Brain microvascular endothelial cell (primary cell): Measurements from ENCODE around the gene APLP2.

Experiments used
- DNase-seq: peaks from one replicate; pipeline ENCODE4 v3.0.0-alpha.2; 2020
- H3K27ac ChIP-seq: fragments of 250-450 bp; sonication (Bioruptor Pico); 2 replicates; pipeline ENCODE4 v1.5.1; 2020; ENCODE audit warnings: mild to moderate bottlenecking, moderate library complexity
- H3K27me3 ChIP-seq: fragments of 250-450 bp; sonication (Bioruptor Pico); replicated peaks from 2 replicates; pipeline ENCODE4 v1.5.1; 2020; ENCODE audit warnings: mild to moderate bottlenecking
- H3K36me3 ChIP-seq: fragments of 250-450 bp; sonication (Bioruptor Pico); replicated peaks from 2 replicates; pipeline ENCODE4 v1.5.1; 2020; ENCODE audit warnings: mild to moderate bottlenecking
- H3K4me3 ChIP-seq: 2 replicates; pipeline ENCODE4 v1.5.1; 2011; ENCODE audit warnings: low read depth, mild to moderate bottlenecking, control low read depth, low read length, moderate library complexity
- CTCF ChIP-seq: IDR thresholded peaks from 2 replicates; pipeline ENCODE4 v1.5.1; 2011; ENCODE audit warnings: low read depth, mild to moderate bottlenecking, moderate library complexity, low read length, control low read depth, inconsistent platforms; ENCODE audit errors: missing control alignments
- in situ Hi-C: cut with HindIII; loops from 2 replicates; pipeline ENCODE4 v1.10.0; 2017; ENCODE audit warnings: low sequenced_read_pairs, low pct_ligation_motif_present

APLP2 gene

DNA sequence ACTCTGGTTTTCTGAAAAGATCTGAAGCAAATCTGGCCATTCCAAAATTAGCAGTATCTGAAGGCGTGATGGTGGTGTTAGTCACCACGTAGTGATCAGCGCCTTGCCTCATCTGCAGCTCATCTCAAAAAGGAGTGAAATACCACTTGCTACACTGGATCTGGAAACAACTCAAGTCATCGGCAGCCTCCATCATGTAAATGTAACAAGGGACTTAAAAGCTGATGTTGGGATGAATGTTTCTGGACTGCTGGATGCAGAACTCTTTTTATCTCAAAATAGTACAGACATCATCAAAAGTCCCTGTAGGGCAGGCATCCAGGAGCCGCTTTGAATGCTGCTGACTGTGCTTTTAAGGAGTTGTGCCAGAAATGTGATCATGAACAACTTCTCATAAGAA lies 14.1 kb upstream of the APLP2 start:
- in situ Hi-C loops, result no loop called here
- Histone ChIP-seq H3K27ac (no peak overlapping the region), H3K36me3 (no peaks in the 10 kb centered on the region), H3K27me3 (no peaks in the 10 kb centered on the region), H3K4me3 (no peak overlapping the region)
- DNase-seq, result no peak
- TF ChIP-seq CTCF, result no peak

DNA sequence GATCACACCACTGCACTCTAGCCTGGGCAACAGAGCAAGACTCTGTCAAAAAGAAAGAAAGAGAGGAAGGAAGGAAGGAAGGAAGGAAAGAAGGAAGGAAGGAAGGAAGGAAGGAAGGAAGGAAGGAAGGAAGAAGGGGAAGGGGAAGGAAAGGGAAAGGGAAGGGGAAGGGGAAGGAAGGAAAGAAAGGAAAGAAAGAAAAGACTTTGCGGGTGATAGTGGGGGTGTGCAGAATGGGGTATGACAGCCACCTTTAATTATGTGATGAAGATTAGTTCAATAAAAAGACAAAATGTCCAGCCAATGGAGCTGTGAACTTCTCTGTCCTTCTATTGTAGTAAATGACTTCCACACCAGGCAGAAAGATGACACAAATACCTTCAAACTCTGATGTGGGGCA lies 8.7 kb upstream of the APLP2 start:
- H3K27me3 ChIP-seq, result no peaks in the 10 kb centered on the region
- in situ Hi-C loops, result no loop called here
- H3K27ac ChIP-seq, result no peak overlapping the region
- no peak for DNase-seq
- no peaks in the 10 kb centered on the region for H3K36me3 ChIP-seq
- H3K4me3 ChIP-seq, result no peak overlapping the region
- TF ChIP-seq CTCF, result no peak

DNA sequence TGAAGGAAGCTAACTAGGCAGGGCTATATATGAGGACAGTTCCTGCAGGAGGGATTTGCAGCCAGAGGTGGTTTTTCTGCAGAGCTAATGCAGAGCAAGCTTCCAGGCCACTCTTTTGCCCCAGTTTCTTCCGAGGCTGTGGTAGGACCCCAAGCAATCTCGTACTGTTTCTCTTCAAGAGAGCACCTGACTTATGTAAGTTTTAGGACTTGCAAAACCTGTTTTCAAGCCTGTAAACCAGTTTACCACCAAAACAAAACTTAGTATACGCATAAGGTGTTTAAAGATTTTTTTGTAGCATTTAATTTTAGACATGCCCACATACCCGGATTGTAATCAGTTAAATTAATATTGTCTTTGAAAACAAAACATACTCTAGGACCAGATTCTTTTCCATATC lies 7.7 kb upstream of the APLP2 start:
- H3K27me3 ChIP-seq, result no peaks in the 10 kb centered on the region
- in situ Hi-C loops, result no loop called here
- H3K36me3 ChIP-seq, result no peaks in the 10 kb centered on the region
- no peak overlapping the region for H3K27ac ChIP-seq
- TF ChIP-seq CTCF, result no peak
- no peak overlapping the region for H3K4me3 ChIP-seq
- DNase-seq, result no peak

DNA sequence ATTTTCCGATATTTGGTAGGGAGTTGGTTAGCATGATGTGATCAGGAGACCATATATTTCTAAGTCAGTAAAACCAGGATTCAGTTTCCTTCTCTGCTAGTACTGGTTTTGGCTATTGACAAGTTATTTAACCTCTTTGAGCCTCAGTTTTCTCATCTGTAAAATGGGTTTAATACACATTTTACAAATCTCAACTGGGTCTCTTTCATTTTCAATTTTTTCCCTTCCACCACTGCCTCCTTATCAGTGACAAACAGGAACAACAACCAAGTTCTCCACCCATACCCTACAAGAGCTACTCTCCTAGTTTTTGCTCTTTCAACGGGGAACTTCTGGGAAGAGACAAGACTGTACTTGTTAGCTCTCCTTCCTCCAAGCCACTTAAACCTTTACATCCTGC lies 6.2 kb upstream of the APLP2 start:
- Histone ChIP-seq H3K4me3 (no peak overlapping the region), H3K27me3 (no peaks in the 10 kb centered on the region), H3K36me3 (no peaks in the 10 kb centered on the region), H3K27ac (no peak overlapping the region)
- TF ChIP-seq CTCF, result no peak
- in situ Hi-C loops, result no loop called here
- no peak for DNase-seq

DNA sequence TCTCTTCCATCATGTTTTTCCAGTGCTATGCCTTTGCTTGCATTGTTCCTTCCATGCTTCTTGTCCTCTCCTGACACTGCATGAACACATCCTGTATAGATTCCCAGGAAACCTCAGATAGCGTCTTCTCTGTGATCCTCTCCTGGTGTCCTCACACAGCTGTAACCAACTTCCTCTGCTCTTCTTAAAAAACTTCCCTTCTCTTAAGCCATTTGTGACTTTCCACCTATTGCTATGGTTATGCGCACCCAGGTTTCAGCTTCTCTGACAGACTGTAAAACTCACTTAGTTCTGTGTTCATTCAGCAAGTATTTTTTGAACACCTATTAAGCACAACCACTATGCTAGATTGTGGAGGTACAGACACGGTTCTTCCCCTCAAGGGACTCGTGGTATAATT lies 5.1 kb upstream of the APLP2 start:
- Histone ChIP-seq H3K4me3 (no peak overlapping the region), H3K27me3 (no peaks in the 10 kb centered on the region), H3K27ac (no peak overlapping the region), H3K36me3 (no peaks in the 10 kb centered on the region)
- no peak for DNase-seq
- TF ChIP-seq CTCF, result no peak
- in situ Hi-C loops, result no loop called here

GRCh38 chr11:130066338-130066737 lies 3.4 kb upstream of the APLP2 start:
- Histone ChIP-seq H3K27me3 (no peaks in the 10 kb centered on the region), H3K36me3 (no peaks in the 10 kb centered on the region), H3K4me3 (no peak overlapping the region), H3K27ac (no peak overlapping the region)
- in situ Hi-C loops, result no loop called here
- no peak for TF ChIP-seq CTCF
- no peak for DNase-seq
